Lung (tissue), 12 donors: ENCODE measurements around the gene NR2C1. TPM values are rescaled to one million over a fixed set of nuclear protein-coding genes. Genes with fewer than 3 reads are reported as not detected.
A peak's percentile ranks its signal among the peaks of the same experiment; 100 is the strongest.

Experiments
- ATAC-seq: fragments of 200-7000 bp; cut with Tn5 transposase; one replicate; pipeline ENCODE4 v1.9.1; 2020; ENCODE audit warnings: moderate number of reproducible peaks; ENCODE audit not compliant: insufficient read depth, low FRiP score
- DNase-seq, 3 donors: peaks; one replicate each; pipeline ENCODE4 v3.0.0-alpha.2; 2013 to 2017
- H3K27ac ChIP-seq, 2 donors: one replicate each; pipeline ENCODE4 v1.5.1; 2013; ENCODE audit warnings: mild to moderate bottlenecking in 2 of 2, moderate library complexity in 2 of 2, control low read depth in 1 of 2, inconsistent platforms in 1 of 2, low read depth in 1 of 2, low read length in 1 of 2
- H3K27me3 ChIP-seq, 3 donors: one replicate each; pipeline ENCODE4 v1.5.1; 2013; ENCODE audit warnings: low read length in 2 of 3; ENCODE audit not compliant: control insufficient read depth in 3 of 3, insufficient read depth in 3 of 3
- H3K36me3 ChIP-seq, 4 donors: one replicate each; pipeline ENCODE4 v1.5.1; 2013; ENCODE audit warnings: low read length in 4 of 4, mild to moderate bottlenecking in 1 of 4, moderate library complexity in 1 of 4; ENCODE audit not compliant: control insufficient read depth in 4 of 4, insufficient read depth in 4 of 4
- H3K4me1 ChIP-seq, 5 donors: one replicate each; pipeline ENCODE4 v1.5.1; 2013; ENCODE audit warnings: low read length in 5 of 5, mild to moderate bottlenecking in 2 of 5, moderate library complexity in 1 of 5; ENCODE audit not compliant: control insufficient read depth in 5 of 5, insufficient read depth in 5 of 5
- H3K4me3 ChIP-seq: one replicate; pipeline ENCODE4 v1.5.1; 2013; ENCODE audit warnings: mild to moderate bottlenecking, control low read depth, moderate library complexity
- H3K9ac ChIP-seq, 2 donors: one replicate each; pipeline ENCODE4 v1.5.1; 2013; ENCODE audit warnings: low read length in 2 of 2, control low read depth in 1 of 2; ENCODE audit not compliant: insufficient read depth in 1 of 2
- H3K9me3 ChIP-seq, 4 donors: one replicate each; pipeline ENCODE4 v1.5.1; 2013; ENCODE audit warnings: low read length in 3 of 4, mild to moderate bottlenecking in 1 of 4, moderate library complexity in 1 of 4; ENCODE audit not compliant: control insufficient read depth in 4 of 4, insufficient read depth in 3 of 4
- CTCF ChIP-seq: IDR thresholded peaks from 2 replicates; pipeline ENCODE4 v1.5.1; 2012; ENCODE audit warnings: mild to moderate bottlenecking; ENCODE audit errors: control extremely low read depth, extremely low read depth
- WGBS, 2 donors: extraction: QIAGEN DNeasy Blood & Tissue Kit; methylation state at CpG; one replicate each; pipeline ENCODE4 v1.1.7; 2013; 5-methylcytosine and 5-hydroxymethylcytosine counted together
- polyA plus RNA-seq, 2 donors: library from polyadenylated mRNA; stranded (reverse); fragments of 200-250 nt; gene quantifications; one replicate each; pipeline ENCODE4 v1.2.1, GENCODE V29; 2013
- total RNA-seq, 2 donors: library from RNA; depleted of rRNA in 1 of 2; stranded (reverse); fragments of >200 nt in 1 of 2; gene quantifications; one replicate each; pipeline ENCODE4 v1.2.1, GENCODE V29; 2014 to 2021
- donor health status: control.
- donor health status: control.
- donor health status: Bipolar disorder and iron deficiency.
- donor health status: healthy.
- donor health status: DM: yes; HTN: yes; CAD: no.

NR2C1 gene
- total and polyA plus RNA-seq, 4 donors = 8.6 to 85.2 (median 51.3) TPM

DNA sequence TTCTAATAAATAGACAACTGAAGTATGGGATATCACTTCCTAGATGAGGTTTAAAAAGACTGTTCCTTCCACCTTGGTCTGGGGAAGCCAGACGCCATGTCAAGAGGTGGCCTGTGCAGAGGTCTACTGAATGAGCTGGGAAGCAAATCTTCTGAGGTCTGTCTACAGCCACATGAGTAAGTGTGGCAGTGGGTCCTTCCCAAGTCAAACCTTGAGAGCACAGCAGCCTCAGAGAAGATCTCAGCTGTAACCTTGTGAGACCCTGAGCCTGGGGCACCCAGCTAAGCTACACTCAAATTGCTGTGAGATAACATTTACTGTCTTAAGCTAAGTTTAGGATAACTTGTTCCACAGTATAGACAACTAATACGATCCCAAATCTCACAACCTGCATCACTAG is 90.1 kb downstream of the NR2C1 start:
- Histone ChIP-seq H3K4me1 (peaks cover 0 to 2% (median 0%) of the 10 kb centered on the region in 5 donors), H3K27ac (no peak overlapping the region), H3K36me3 (peaks cover 0 to 7% (median 2%) of the 10 kb centered on the region in 4 donors), H3K4me3 (no peak overlapping the region), H3K9ac (no peak overlapping the region), H3K9me3 (no peaks in the 10 kb centered on the region), H3K27me3 (no peaks in the 10 kb centered on the region)
- whole genome bisulfite sequencing, 2 donors = 93 to 99% methylated on average over 2 of the region's 2 CpGs
- TF ChIP-seq CTCF = no peak
- ATAC-seq (no peak), DNase-seq (no peak)

GRCh38 chr12:94982456-94982855 is 91.0 kb downstream of the NR2C1 start:
- H3K4me3 ChIP-seq = no peak overlapping the region
- H3K9ac ChIP-seq = no peak overlapping the region
- ATAC-seq = no peak
- TF ChIP-seq CTCF = no peak
- no peaks in the 10 kb centered on the region for H3K27me3 ChIP-seq
- peaks cover 0 to 9% (median 4%) of the 10 kb centered on the region in 4 donors for H3K36me3 ChIP-seq
- peaks cover 0 to 4% (median 0%) of the 10 kb centered on the region in 5 donors for H3K4me1 ChIP-seq
- no peak overlapping the region for H3K27ac ChIP-seq
- WGBS, 2 donors = 80 to 93% methylated on average over 7 of the region's 7 CpGs
- H3K9me3 ChIP-seq = no peaks in the 10 kb centered on the region
- no peak for DNase-seq

DNA sequence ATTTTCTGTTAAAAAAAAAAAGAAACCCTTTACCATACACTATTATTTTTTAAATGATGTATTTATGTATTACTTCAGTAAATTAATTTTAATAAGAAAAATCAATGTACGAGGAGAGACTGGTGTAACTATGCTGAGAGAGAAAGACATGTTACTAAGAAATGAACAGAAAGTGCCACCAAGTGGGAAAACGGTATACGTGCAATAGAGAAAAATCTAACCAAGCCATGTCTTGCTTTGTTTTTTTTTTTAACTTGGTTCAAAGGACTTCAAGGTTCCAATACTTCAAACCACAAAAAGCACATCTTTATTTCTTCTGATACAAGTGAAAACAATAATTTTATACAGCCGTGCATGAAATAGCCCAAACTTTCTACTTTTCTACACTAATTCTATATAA is 92.8 kb downstream of the NR2C1 start:
- Histone ChIP-seq H3K4me1 (peaks cover 0 to 4% (median 0%) of the 10 kb centered on the region in 5 donors), H3K9ac (no peak overlapping the region), H3K9me3 (no peaks in the 10 kb centered on the region), H3K36me3 (peaks cover 0 to 8% (median 3%) of the 10 kb centered on the region in 4 donors), H3K4me3 (no peak overlapping the region), H3K27me3 (no peaks in the 10 kb centered on the region), H3K27ac (no peak overlapping the region)
- ATAC-seq = no peak
- no peak for TF ChIP-seq CTCF
- peak in 2 of 3 donors; percentile 61 to 67 for DNase-seq
- 56 to 73% methylated on average over 4 of the region's 4 CpGs for WGBS, 2 donors

- peaks cover 0 to 8% (median 3%) of the 10 kb centered on the region in 4 donors for H3K36me3 ChIP-seq
- H3K27me3 ChIP-seq = no peaks in the 10 kb centered on the region
- ATAC-seq (no peak), DNase-seq (no peak)
- 75 to 89% methylated on average over 4 of the region's 4 CpGs for WGBS, 2 donors
- no peaks in the 10 kb centered on the region for H3K9me3 ChIP-seq
- H3K4me3 ChIP-seq = no peak overlapping the region
- H3K4me1 ChIP-seq = peaks cover 0 to 4% (median 0%) of the 10 kb centered on the region in 5 donors
- TF ChIP-seq CTCF = no peak
- H3K9ac ChIP-seq = no peak overlapping the region
- H3K27ac ChIP-seq = no peak overlapping the region
Observed at GRCh38 chr12:94979941-94980340, 93.5 kb downstream of the NR2C1 start.
